K562 (cell line): ENCODE results near the gene SELENOF. TPM values are rescaled to one million over a fixed set of nuclear protein-coding genes. Genes with fewer than 3 reads are reported as not detected.

Source experiments
- AFF1 ChIP-seq, 2 experiments: fragments of 450-650 bp; IDR thresholded peaks; 2 replicates each; pipeline ENCODE4 v1.6.1; 2018; ENCODE audit warnings: mild to moderate bottlenecking in 2 of 2, low read depth in 1 of 2; ENCODE audit not compliant: partially characterized antibody in 2 of 2
- BCOR ChIP-seq: fragments of 450-650 bp; IDR thresholded peaks from 2 replicates; pipeline ENCODE4 v1.6.1; 2016
- BRD4 ChIP-seq: fragments of 200-600 bp; sonication (generic); IDR thresholded peaks from 2 replicates; pipeline ENCODE4 v1.6.1; 2017; ENCODE audit warnings: inconsistent platforms
- DEAF1 ChIP-seq: fragments of 450-650 bp; formaldehyde crosslinking; IDR thresholded peaks from 2 replicates; pipeline ENCODE4 v1.4.0; 2020; ENCODE audit warnings: mild to moderate bottlenecking, moderate library complexity
- DPF2 ChIP-seq: fragments of 450-650 bp; IDR thresholded peaks from 2 replicates; pipeline ENCODE4 v1.6.1; 2016
- EGR1 ChIP-seq: fragments of 450-650 bp; conservative IDR thresholded peaks from 2 replicates; pipeline ENCODE4 v1.6.1; 2017; ENCODE audit warnings: mild to moderate bottlenecking
- FOXK2 ChIP-seq, 2 experiments: fragments of 450-650 bp; IDR thresholded peaks in 1 of 2; conservative IDR thresholded peaks in 1 of 2; 2 replicates each; pipeline ENCODE4 v1.6.1; 2016; ENCODE audit warnings: low read depth in 2 of 2, mild to moderate bottlenecking in 1 of 2
- GABPA ChIP-seq: fragments of 200-800 bp; sonication (Bioruptor generic); conservative IDR thresholded peaks from 2 replicates; pipeline ENCODE4 v1.6.1; 2016; ENCODE audit warnings: low read depth, missing genetic modification characterization, missing compliant biosample characterization
- HBP1 ChIP-seq: fragments of 450-650 bp; formaldehyde crosslinking; IDR thresholded peaks from 2 replicates; pipeline ENCODE4 v1.4.0; 2022; ENCODE audit warnings: missing genetic modification characterization
- HDAC1 ChIP-seq, 2 experiments: fragments of 450-650 bp; IDR thresholded peaks; 2 replicates each; pipeline ENCODE4 v1.6.1; 2016 to 2017; ENCODE audit warnings: inconsistent platforms in 1 of 2, mild to moderate bottlenecking in 1 of 2, moderate library complexity in 1 of 2
- NEUROD1 ChIP-seq: fragments of 150-350 bp; IDR thresholded peaks from 2 replicates; pipeline ENCODE4 v1.6.1; 2014; ENCODE audit warnings: borderline replicate concordance, low read length, low read depth; ENCODE audit not compliant: partially characterized antibody
- NUFIP1 ChIP-seq: fragments of 450-650 bp; IDR thresholded peaks from 2 replicates; pipeline ENCODE4 v1.6.1; 2018; ENCODE audit not compliant: partially characterized antibody
- PTBP1 ChIP-seq: fragments of 200-400 bp; formaldehyde crosslinking; IDR thresholded peaks from 2 replicates; pipeline ENCODE4 v1.6.1; 2017; ENCODE audit warnings: low read depth, low read length
- RBM22 ChIP-seq: fragments of 200-400 bp; formaldehyde crosslinking; IDR thresholded peaks from 2 replicates; pipeline ENCODE4 v1.6.1; 2018; ENCODE audit warnings: low read length, low read depth; ENCODE audit not compliant: poor library complexity, severe bottlenecking
- RBM39 ChIP-seq: fragments of 200-400 bp; formaldehyde crosslinking; optimal IDR thresholded peaks from 2 replicates; pipeline ENCODE3; 2018; ENCODE audit warnings: low read depth, low read length
- SMARCC2 ChIP-seq: fragments of 450-650 bp; IDR thresholded peaks from 2 replicates; pipeline ENCODE4 v1.6.1; 2017; ENCODE audit warnings: antibody characterized with exemption, moderate library complexity, mild to moderate bottlenecking, low read depth
- TAF7 ChIP-seq: fragments of 450-650 bp; IDR thresholded peaks from 2 replicates; pipeline ENCODE4 v1.6.1; 2016; ENCODE audit warnings: missing genetic modification characterization, missing compliant biosample characterization
- TBP ChIP-seq: optimal IDR thresholded peaks from 2 replicates; pipeline ENCODE3; 2011; ENCODE audit warnings: low read depth, low read length, improper control_type of control experiment
- ZNF263 ChIP-seq: sonication (generic); formaldehyde crosslinking; IDR thresholded peaks from 2 replicates; pipeline ENCODE4 v1.8.0; 2022; ENCODE audit warnings: mild to moderate bottlenecking, missing genetic modification reagents, borderline replicate concordance
- ZNF77 ChIP-seq: fragments of 250-450 bp; sonication (Bioruptor Pico); IDR thresholded peaks from 2 replicates; pipeline ENCODE4 v1.5.0; 2020
- polyA plus RNA-seq, 8 experiments: library from polyadenylated mRNA; depleted of rRNA in 4 of 8; stranded (reverse) in 5 of 8; unstranded in 3 of 8; fragments of >200 nt; fragmentation: Nextera tagmentation in 2 of 8; fragmentation: Illumina TruSeq in 1 of 8; extraction: Ambion mirVana in 2 of 8; extraction: Trizol in 1 of 8; gene quantifications; 2 replicates each; pipeline versions ENCODE4 v1.2.1 to v1.2.3, GENCODE V29; 2011 to 2014; ENCODE audit warnings: inconsistent platforms in 1 of 8, missing spikeins in 1 of 8
- total RNA-seq, 7 experiments: library from RNA; depleted of rRNA in 6 of 7; stranded (reverse); fragments of >200 nt in 6 of 7; fragmentation: Illumina TruSeq in 2 of 7; extraction: Trizol in 2 of 7; gene quantifications; 2 replicates each; pipeline versions ENCODE4 v1.2.1 to v1.2.3, GENCODE V29; 2011 to 2021; ENCODE audit warnings: low replicate concordance in 1 of 7

The SELENOF gene
- total and polyA plus RNA-seq, 9 of the 15 experiments (the other 6 are each of a cell fraction or from before 2014, with no cell fraction given), result 115 to 394 (median 215) TPM

- peak in 1 of 2 experiments; percentile 59 for TF ChIP-seq AFF1 (IDR thresholded peaks at IDR 0.05; ENCODE audit: low read depth in 1 of 2, partially characterized antibody in 2 of 2)
- TF ChIP-seq FOXK2 (conservative IDR thresholded peaks at IDR 0.05 in 1 of 2, IDR thresholded peaks at IDR 0.05 in 1 of 2; ENCODE audit: low read depth in 2 of 2), result peak; percentile 54 to 65; a peak in 3 of 4 replicates
- TF ChIP-seq NUFIP1, result no peak
- no peak for TF ChIP-seq ZNF77 (CRISPR knock-in tag)
- 0 out of 2 replicates have a peak, but pooled peaks have one; percentile 9 for TF ChIP-seq GABPA (tag)
- peak; percentile 59; the same call in 1 of the 2 replicates for TF ChIP-seq ZNF263 (CRISPR knock-in tag)
- no peak for TF ChIP-seq RBM22
- no peak for TF ChIP-seq PTBP1
- TF ChIP-seq DEAF1 (CRISPR knock-in tag), result 0 out of 2 replicates have a peak, but pooled peaks have one; percentile 19
- TF ChIP-seq HBP1, result 0 out of 2 replicates have a peak, but pooled peaks have one; percentile 34
- peak; percentile 73; the same call in 1 of the 2 replicates for TF ChIP-seq BRD4
- TF ChIP-seq EGR1, result peak; percentile 48
- peak in 1 of 2 experiments; percentile 88; a peak in 2 of 4 replicates for TF ChIP-seq HDAC1 (IDR thresholded peaks at IDR 0.05)
- TF ChIP-seq SMARCC2, result 0 out of 2 replicates have a peak, but pooled peaks have one; percentile 15
- peak; percentile 90 for TF ChIP-seq TBP
- TF ChIP-seq DPF2, result peak; percentile 28; the same call in 1 of the 2 replicates
- TF ChIP-seq NEUROD1, result peak; percentile 63
- TF ChIP-seq BCOR, result 0 out of 2 replicates have a peak, but pooled peaks have one; percentile 19
- TF ChIP-seq TAF7 (tag), result peak; percentile 97
- TF ChIP-seq RBM39, result no peak
Observed at GRCh38 chr1:86913896-86914600, at the start of gene SELENOF (continued).
